Hepatocyte (in vitro differentiated cells): ENCODE measurements around the gene PPP3R1. TPM values are rescaled to one million over a fixed set of nuclear protein-coding genes. Genes with fewer than 3 reads are reported as not detected.

ENCODE experiments used
- DNase-seq: peaks from one replicate; pipeline ENCODE4 v3.0.0-alpha.2; 2016; ENCODE audit warnings: low spot score
- H2AFZ ChIP-seq: fragments of 200-600 bp; sonication (generic); 2 replicates; pipeline ENCODE4 v1.6.0; 2016; ENCODE audit warnings: antibody characterized with exemption, mild to moderate bottlenecking
- H3K27ac ChIP-seq: fragments of 200-600 bp; sonication (generic); 2 replicates; pipeline ENCODE4 v1.5.1; 2016; ENCODE audit warnings: mild to moderate bottlenecking
- H3K27me3 ChIP-seq: fragments of 200-600 bp; sonication (generic); 2 replicates; pipeline ENCODE4 v1.6.1; 2016
- H3K36me3 ChIP-seq: fragments of 200-600 bp; sonication (generic); replicated peaks from 2 replicates; pipeline ENCODE4 v1.5.1; 2016; ENCODE audit warnings: low read depth; ENCODE audit not compliant: insufficient read depth
- H3K4me1 ChIP-seq: fragments of 200-600 bp; sonication (generic); 2 replicates; pipeline ENCODE4 v1.5.1; 2016; ENCODE audit warnings: mild to moderate bottlenecking, moderate library complexity; ENCODE audit not compliant: insufficient read depth
- H3K4me2 ChIP-seq: fragments of 200-600 bp; sonication (generic); 2 replicates; pipeline ENCODE4 v1.6.0; 2016
- H3K4me3 ChIP-seq: fragments of 200-600 bp; sonication (generic); 2 replicates; pipeline ENCODE4 v1.5.1; 2016; ENCODE audit warnings: mild to moderate bottlenecking
- H3K79me2 ChIP-seq: fragments of 200-600 bp; sonication (generic); 2 replicates; pipeline ENCODE4 v1.6.0; 2017; ENCODE audit warnings: mild to moderate bottlenecking
- H3K9me2 ChIP-seq: fragments of 200-600 bp; sonication (generic); replicated peaks from 2 replicates; pipeline ENCODE4 v1.6.0; 2017; ENCODE audit warnings: mild to moderate bottlenecking; ENCODE audit not compliant: insufficient read depth
- H3K9me3 ChIP-seq: fragments of 200-600 bp; sonication (generic); 2 replicates; pipeline ENCODE4 v1.5.1; 2016; ENCODE audit warnings: low read depth, mild to moderate bottlenecking
- H4K20me1 ChIP-seq: fragments of 200-600 bp; sonication (generic); 2 replicates; pipeline ENCODE4 v1.6.0; 2016; ENCODE audit warnings: mild to moderate bottlenecking; ENCODE audit not compliant: insufficient read depth, poor library complexity, severe bottlenecking
- EZH2 ChIP-seq: fragments of 200-600 bp; sonication (generic); IDR thresholded peaks from 2 replicates; pipeline ENCODE4 v1.6.1; 2016; ENCODE audit warnings: antibody characterized with exemption, mild to moderate bottlenecking, borderline replicate concordance
- EZH2phosphoT487 ChIP-seq: fragments of 200-600 bp; sonication (generic); IDR thresholded peaks from one replicate; pipeline ENCODE4 v1.6.1; 2018; ENCODE audit warnings: antibody characterized with exemption, mild to moderate bottlenecking, low read depth, moderate library complexity; ENCODE audit not compliant: unreplicated experiment, severe bottlenecking
- WGBS: methylation state at CpG from one replicate; pipeline ENCODE4 v1.1.6; 2016; ENCODE audit warnings: low lambda C conversion rate; ENCODE audit errors: missing lambda C conversion rate; 5-methylcytosine and 5-hydroxymethylcytosine counted together
- polyA plus RNA-seq: library from polyadenylated mRNA; unstranded; fragments of >200 nt; fragmentation: Nextera tagmentation; extraction: Ambion mirVana; gene quantifications from 2 replicates; pipeline ENCODE4 v1.2.1, GENCODE V29; 2016
- total RNA-seq: library from RNA; depleted of rRNA; stranded (reverse); fragments of >200 nt; gene quantifications from 2 replicates; pipeline ENCODE4 v1.2.3, GENCODE V29; 2014
- TF ChIP-seq, protein P1 (sequence below): fragments of 200-600 bp; sonication (generic); IDR thresholded peaks from 2 replicates; pipeline ENCODE4 v1.5.1; 2016; ENCODE audit warnings: antibody characterized with exemption, mild to moderate bottlenecking; ENCODE audit not compliant: poor library complexity

PPP3R1 gene
- total and polyA plus RNA-seq, 2 experiments from 2014 or later = 5.1 to 46.5 TPM

DNA sequence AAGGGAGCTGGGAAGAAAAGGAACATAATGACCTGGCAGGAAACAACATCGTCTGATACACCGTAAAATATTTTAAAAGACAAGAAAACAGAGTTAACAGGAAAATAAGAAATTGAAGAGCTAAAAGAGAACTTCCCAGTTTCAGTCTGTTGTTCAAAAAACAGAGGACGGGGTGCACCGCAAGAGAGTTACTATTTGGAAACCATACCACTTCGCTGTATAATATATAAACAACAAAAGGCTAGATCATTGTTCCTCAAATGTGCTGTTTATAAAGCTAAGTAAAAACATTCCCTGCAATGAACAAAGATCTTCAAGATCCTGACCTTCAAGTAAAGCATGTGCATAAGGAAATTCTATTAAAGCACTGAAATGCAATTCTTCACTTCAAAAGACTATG is 2.1 kb downstream of the PPP3R1 start:
- no peak for TF ChIP-seq EZH2phosphoT487
- TF ChIP-seq, protein P1, sequence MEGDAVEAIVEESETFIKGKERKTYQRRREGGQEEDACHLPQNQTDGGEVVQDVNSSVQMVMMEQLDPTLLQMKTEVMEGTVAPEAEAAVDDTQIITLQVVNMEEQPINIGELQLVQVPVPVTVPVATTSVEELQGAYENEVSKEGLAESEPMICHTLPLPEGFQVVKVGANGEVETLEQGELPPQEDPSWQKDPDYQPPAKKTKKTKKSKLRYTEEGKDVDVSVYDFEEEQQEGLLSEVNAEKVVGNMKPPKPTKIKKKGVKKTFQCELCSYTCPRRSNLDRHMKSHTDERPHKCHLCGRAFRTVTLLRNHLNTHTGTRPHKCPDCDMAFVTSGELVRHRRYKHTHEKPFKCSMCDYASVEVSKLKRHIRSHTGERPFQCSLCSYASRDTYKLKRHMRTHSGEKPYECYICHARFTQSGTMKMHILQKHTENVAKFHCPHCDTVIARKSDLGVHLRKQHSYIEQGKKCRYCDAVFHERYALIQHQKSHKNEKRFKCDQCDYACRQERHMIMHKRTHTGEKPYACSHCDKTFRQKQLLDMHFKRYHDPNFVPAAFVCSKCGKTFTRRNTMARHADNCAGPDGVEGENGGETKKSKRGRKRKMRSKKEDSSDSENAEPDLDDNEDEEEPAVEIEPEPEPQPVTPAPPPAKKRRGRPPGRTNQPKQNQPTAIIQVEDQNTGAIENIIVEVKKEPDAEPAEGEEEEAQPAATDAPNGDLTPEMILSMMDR = no peak
- H4K20me1 ChIP-seq = peaks cover 57% of the 10 kb centered on the region

DNA sequence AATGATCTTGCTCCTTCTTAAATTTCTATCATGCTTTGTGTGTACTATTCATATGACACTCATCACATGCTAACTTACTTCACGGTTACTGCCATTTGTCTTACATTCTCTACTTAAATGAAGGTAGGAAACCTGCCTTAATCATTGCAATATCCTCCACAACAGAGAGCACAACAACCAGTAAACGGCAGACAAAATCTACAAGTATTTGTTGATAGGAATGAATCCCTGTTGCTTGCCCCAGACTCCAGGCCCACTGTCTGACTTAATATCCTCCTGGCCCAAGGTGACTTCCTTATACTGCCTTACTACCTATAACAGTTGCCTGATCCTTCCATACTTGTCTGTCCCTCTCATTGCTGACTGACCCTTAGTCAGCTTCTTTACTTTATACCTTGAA is 3.5 kb downstream of the PPP3R1 start:
- peaks cover 29% of the 10 kb centered on the region for H3K4me1 ChIP-seq
- peaks cover 71% of the 10 kb centered on the region for H4K20me1 ChIP-seq
- peak overlapping the region; percentile 85 for H3K4me2 ChIP-seq
- H3K9me2 ChIP-seq = no peaks in the 10 kb centered on the region
- H3K4me3 ChIP-seq = no peak overlapping the region
- no peaks in the 10 kb centered on the region for H3K9me3 ChIP-seq
- no peak for DNase-seq
- WGBS = 82% methylated on average over 2 of the region's 2 CpGs
- no peaks in the 10 kb centered on the region for H3K27me3 ChIP-seq
- peaks cover 73% of the 10 kb centered on the region for H3K79me2 ChIP-seq
- peak overlapping the region; percentile 16 for H3K27ac ChIP-seq
- no peaks in the 10 kb centered on the region for H3K36me3 ChIP-seq
- no peak for TF ChIP-seq EZH2
- TF ChIP-seq EZH2phosphoT487 = no peak
- TF ChIP-seq, protein P1 = no peak
- no peak overlapping the region for H2AFZ ChIP-seq

More for the DNA sequence above, 2.1 kb downstream of the PPP3R1 start:
- no peak for DNase-seq
- Histone ChIP-seq H3K4me2 (peak overlapping the region; percentile 85), H3K27me3 (no peaks in the 10 kb centered on the region), H3K27ac (peak overlapping the region; percentile 98), H3K4me1 (peaks cover 31% of the 10 kb centered on the region), H3K4me3 (peak overlapping the region; percentile 55), H3K36me3 (no peaks in the 10 kb centered on the region), H2AFZ (no peak overlapping the region), H3K9me3 (no peaks in the 10 kb centered on the region), H3K79me2 (peaks cover 72% of the 10 kb centered on the region), H3K9me2 (no peaks in the 10 kb centered on the region)
- WGBS = 42% methylated on average over 5 of the region's 5 CpGs

DNA sequence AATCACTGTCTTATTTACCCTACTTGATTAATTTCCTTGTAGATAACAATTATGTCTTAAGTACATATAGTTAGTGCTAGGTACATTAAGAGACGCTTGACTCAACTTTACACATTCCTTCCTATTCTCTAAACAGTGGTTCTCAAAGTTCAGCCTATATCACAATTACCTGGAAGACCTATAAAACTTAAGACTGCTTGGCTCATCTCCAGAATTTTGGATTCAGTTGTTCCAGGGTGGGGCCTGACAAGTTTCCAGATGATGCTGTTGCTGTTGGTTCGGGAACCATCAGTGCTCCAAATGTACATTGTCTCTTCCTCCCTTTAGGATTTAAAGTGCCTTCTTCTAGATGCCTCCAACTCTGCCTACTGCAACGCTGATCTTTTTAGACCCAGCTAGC is 4.0 kb downstream of the PPP3R1 start:
- WGBS = 75% methylated on average over 3 of the region's 3 CpGs
- TF ChIP-seq, protein P1 = no peak
- TF ChIP-seq EZH2 = no peak
- TF ChIP-seq EZH2phosphoT487 = no peak
- H4K20me1 ChIP-seq = peaks cover 76% of the 10 kb centered on the region
- H3K79me2 ChIP-seq = peaks cover 75% of the 10 kb centered on the region
- peak overlapping the region; percentile 85 for H3K4me2 ChIP-seq
- no peak for DNase-seq
- H3K4me3 ChIP-seq = no peak overlapping the region
- H3K9me2 ChIP-seq = no peaks in the 10 kb centered on the region
- no peaks in the 10 kb centered on the region for H3K27me3 ChIP-seq
- H3K27ac ChIP-seq = no peak overlapping the region
- no peaks in the 10 kb centered on the region for H3K36me3 ChIP-seq
- H3K9me3 ChIP-seq = no peaks in the 10 kb centered on the region
- peaks cover 31% of the 10 kb centered on the region for H3K4me1 ChIP-seq
- no peak overlapping the region for H2AFZ ChIP-seq

DNA sequence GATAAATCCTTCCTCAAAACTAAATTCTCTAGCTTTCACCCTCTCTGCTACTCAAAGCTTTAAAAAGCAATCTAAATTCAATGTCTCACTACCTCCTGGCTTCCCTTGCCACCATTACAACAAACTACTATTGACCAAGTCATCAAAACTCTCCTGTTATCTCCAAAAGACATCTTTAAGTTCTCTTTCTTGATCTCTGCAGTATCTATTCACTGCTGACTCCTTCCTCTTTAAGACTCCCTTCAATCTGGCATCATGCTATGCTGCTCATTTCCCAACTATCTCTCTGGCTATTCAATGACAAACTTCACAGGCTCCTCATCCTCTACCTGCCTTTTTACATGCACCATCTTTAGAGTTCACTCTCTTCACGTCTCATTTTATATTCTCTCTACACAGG is 5.9 kb downstream of the PPP3R1 start:
- Histone ChIP-seq H3K9me3 (no peaks in the 10 kb centered on the region), H3K4me2 (no peak overlapping the region), H2AFZ (no peak overlapping the region), H3K27ac (no peak overlapping the region), H4K20me1 (peaks cover 93% of the 10 kb centered on the region), H3K4me1 (peaks cover 31% of the 10 kb centered on the region), H3K4me3 (no peak overlapping the region), H3K9me2 (no peaks in the 10 kb centered on the region), H3K79me2 (peaks cover 95% of the 10 kb centered on the region), H3K36me3 (no peaks in the 10 kb centered on the region), H3K27me3 (no peaks in the 10 kb centered on the region)
- TF ChIP-seq EZH2phosphoT487 (no peak), EZH2 (no peak)
- TF ChIP-seq, protein P1 = no peak
- WGBS = 88% methylated on average over 1 of the region's 1 CpG
- DNase-seq = no peak
